ENCODE measurements around the gene C4BPA. TPM values are rescaled to one million over a fixed set of nuclear protein-coding genes. Genes with fewer than 3 reads are reported as not detected.

C4BPA gene
- total and polyA plus RNA-seq, 10 of the 15 experiments (the other 5 are each of a cell fraction or from before 2014, with no cell fraction given), result 0.31 TPM; not detected in 9

DNA sequence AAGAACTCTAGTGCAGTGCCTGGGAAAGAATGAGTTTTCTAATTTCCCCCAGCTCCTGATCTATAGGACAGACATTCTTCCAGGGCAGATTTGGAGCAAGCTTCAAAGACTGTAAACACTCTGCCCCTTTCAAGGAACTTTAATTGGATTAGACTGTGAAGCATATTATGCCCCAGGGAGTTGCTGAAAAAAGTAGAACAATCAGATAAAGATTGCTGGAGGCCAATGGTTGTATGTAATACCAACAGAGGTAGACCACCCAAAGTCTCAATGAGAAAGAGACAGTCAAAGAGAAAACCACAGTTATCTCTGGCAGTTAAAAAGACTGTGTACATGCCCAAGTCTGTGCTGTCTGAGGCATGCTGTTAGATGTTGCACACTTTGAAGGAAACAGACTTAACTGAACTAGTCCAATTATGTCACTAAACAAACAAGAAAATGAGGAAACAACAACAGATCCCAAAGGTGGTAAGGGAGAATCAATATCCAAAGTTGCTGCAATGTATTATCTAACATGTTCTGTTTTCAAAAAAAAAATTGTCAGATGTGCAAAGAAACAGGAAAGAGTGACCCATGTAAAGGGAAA is 24.4 kb downstream of the C4BPA start:
- ChIA-PET RAD21 (ENCODE audit: unreplicated experiment) (no interaction called here), SMC1A (ENCODE audit: uncharacterized antibody, unreplicated experiment) (no interaction called here), POLR2A (interaction anchor here (0.7 kb wide), 1 partner anchor 29 kb away, joined by 3 read pairs; no protein-coding TSS in a partner anchor), CTCF (no interaction called here)
- Histone ChIP-seq H3K4me1 (ENCODE audit: control insufficient read depth, insufficient read depth, low read length) (no peaks in the 10 kb centered on the region), H4K20me1 (ENCODE audit: control insufficient read depth, insufficient read depth) (no peaks in the 10 kb centered on the region), H3K27me3 (replicated peaks in 1 of 2; ENCODE audit: control insufficient read depth in 2 of 2, insufficient read depth in 2 of 2, low read length in 1 of 2) (no peaks in the 10 kb centered on the region), H3K9ac (ENCODE audit: control insufficient read depth, insufficient read depth, low read length) (no peak overlapping the region), H3K4me2 (ENCODE audit: control insufficient read depth, insufficient read depth) (no peak overlapping the region), H3K36me3 (ENCODE audit: control insufficient read depth in 2 of 2, insufficient read depth in 2 of 2, low read length in 1 of 2) (no peaks in the 10 kb centered on the region), H3K79me2 (ENCODE audit: control insufficient read depth, insufficient read depth, low read length) (no peaks in the 10 kb centered on the region), H3K9me3 (replicated peaks; ENCODE audit: control insufficient read depth, insufficient read depth, low read length) (peaks cover 3% of the 10 kb centered on the region), H2AFZ (ENCODE audit: control insufficient read depth, low read depth, low read length) (no peak overlapping the region), H3K27ac (ENCODE audit: control insufficient read depth, insufficient read depth) (no peak overlapping the region), H3K4me3 (no peak overlapping the region)
- in situ Hi-C loops (cut with MboI) (no loop called here), intact Hi-C loops (cut with micrococcal nuclease; ENCODE audit: unreplicated experiment) (no loop called here)
- no TSS peak for BruUV-seq (replicated peaks)
- ATAC-seq (no peak), DNase-seq (ENCODE audit: low read depth, low spot score) (no peak), FAIRE-seq (no peak)
- no peak for TF ChIP-seq POLR2AphosphoS2 (IDR thresholded peaks at IDR 0.05; ENCODE audit: low read depth, low read length)
- no peak for TF ChIP-seq RB1 (IDR thresholded peaks at IDR 0.05; ENCODE audit: borderline replicate concordance)
- TF ChIP-seq DPF2 (IDR thresholded peaks at IDR 0.05), result no peak
- no peak for TF ChIP-seq NFXL1 (IDR thresholded peaks at IDR 0.05; ENCODE audit: borderline replicate concordance)
- TF ChIP-seq, protein P1, sequence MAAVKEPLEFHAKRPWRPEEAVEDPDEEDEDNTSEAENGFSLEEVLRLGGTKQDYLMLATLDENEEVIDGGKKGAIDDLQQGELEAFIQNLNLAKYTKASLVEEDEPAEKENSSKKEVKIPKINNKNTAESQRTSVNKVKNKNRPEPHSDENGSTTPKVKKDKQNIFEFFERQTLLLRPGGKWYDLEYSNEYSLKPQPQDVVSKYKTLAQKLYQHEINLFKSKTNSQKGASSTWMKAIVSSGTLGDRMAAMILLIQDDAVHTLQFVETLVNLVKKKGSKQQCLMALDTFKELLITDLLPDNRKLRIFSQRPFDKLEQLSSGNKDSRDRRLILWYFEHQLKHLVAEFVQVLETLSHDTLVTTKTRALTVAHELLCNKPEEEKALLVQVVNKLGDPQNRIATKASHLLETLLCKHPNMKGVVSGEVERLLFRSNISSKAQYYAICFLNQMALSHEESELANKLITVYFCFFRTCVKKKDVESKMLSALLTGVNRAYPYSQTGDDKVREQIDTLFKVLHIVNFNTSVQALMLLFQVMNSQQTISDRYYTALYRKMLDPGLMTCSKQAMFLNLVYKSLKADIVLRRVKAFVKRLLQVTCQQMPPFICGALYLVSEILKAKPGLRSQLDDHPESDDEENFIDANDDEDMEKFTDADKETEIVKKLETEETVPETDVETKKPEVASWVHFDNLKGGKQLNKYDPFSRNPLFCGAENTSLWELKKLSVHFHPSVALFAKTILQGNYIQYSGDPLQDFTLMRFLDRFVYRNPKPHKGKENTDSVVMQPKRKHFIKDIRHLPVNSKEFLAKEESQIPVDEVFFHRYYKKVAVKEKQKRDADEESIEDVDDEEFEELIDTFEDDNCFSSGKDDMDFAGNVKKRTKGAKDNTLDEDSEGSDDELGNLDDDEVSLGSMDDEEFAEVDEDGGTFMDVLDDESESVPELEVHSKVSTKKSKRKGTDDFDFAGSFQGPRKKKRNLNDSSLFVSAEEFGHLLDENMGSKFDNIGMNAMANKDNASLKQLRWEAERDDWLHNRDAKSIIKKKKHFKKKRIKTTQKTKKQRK (IDR thresholded peaks at IDR 0.05; ENCODE audit: low read depth, low read length), result no peak
- TF ChIP-seq, protein P2, sequence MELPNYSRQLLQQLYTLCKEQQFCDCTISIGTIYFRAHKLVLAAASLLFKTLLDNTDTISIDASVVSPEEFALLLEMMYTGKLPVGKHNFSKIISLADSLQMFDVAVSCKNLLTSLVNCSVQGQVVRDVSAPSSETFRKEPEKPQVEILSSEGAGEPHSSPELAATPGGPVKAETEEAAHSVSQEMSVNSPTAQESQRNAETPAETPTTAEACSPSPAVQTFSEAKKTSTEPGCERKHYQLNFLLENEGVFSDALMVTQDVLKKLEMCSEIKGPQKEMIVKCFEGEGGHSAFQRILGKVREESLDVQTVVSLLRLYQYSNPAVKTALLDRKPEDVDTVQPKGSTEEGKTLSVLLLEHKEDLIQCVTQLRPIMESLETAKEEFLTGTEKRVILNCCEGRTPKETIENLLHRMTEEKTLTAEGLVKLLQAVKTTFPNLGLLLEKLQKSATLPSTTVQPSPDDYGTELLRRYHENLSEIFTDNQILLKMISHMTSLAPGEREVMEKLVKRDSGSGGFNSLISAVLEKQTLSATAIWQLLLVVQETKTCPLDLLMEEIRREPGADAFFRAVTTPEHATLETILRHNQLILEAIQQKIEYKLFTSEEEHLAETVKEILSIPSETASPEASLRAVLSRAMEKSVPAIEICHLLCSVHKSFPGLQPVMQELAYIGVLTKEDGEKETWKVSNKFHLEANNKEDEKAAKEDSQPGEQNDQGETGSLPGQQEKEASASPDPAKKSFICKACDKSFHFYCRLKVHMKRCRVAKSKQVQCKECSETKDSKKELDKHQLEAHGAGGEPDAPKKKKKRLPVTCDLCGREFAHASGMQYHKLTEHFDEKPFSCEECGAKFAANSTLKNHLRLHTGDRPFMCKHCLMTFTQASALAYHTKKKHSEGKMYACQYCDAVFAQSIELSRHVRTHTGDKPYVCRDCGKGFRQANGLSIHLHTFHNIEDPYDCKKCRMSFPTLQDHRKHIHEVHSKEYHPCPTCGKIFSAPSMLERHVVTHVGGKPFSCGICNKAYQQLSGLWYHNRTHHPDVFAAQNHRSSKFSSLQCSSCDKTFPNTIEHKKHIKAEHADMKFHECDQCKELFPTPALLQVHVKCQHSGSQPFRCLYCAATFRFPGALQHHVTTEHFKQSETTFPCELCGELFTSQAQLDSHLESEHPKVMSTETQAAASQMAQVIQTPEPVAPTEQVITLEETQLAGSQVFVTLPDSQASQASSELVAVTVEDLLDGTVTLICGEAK (IDR thresholded peaks at IDR 0.05; ENCODE audit: borderline replicate concordance), result no peak
- no peak for TF ChIP-seq HDAC2 (IDR thresholded peaks at IDR 0.05)
- TF ChIP-seq, protein P3, sequence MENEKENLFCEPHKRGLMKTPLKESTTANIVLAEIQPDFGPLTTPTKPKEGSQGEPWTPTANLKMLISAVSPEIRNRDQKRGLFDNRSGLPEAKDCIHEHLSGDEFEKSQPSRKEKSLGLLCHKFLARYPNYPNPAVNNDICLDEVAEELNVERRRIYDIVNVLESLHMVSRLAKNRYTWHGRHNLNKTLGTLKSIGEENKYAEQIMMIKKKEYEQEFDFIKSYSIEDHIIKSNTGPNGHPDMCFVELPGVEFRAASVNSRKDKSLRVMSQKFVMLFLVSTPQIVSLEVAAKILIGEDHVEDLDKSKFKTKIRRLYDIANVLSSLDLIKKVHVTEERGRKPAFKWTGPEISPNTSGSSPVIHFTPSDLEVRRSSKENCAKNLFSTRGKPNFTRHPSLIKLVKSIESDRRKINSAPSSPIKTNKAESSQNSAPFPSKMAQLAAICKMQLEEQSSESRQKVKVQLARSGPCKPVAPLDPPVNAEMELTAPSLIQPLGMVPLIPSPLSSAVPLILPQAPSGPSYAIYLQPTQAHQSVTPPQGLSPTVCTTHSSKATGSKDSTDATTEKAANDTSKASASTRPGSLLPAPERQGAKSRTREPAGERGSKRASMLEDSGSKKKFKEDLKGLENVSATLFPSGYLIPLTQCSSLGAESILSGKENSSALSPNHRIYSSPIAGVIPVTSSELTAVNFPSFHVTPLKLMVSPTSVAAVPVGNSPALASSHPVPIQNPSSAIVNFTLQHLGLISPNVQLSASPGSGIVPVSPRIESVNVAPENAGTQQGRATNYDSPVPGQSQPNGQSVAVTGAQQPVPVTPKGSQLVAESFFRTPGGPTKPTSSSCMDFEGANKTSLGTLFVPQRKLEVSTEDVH (IDR thresholded peaks at IDR 0.05; ENCODE audit: low read depth, partially characterized antibody), result no peak
- no peak for TF ChIP-seq JUND (IDR thresholded peaks at IDR 0.05; ENCODE audit: low read depth, low read length)
